Epithelial cell of proximal tubule (primary cell): ENCODE data around the gene TTC9. TPM values are rescaled to one million over a fixed set of nuclear protein-coding genes. Genes with fewer than 3 reads are reported as not detected.

Source experiments
- DNase-seq: peaks from one replicate; pipeline ENCODE4 v3.0.0-alpha.2; 2011; ENCODE audit warnings: low read depth
- H3K4me3 ChIP-seq: 2 replicates; pipeline ENCODE4 v1.5.1; 2011; ENCODE audit warnings: low read depth, mild to moderate bottlenecking, low read length
- CTCF ChIP-seq: conservative IDR thresholded peaks from 2 replicates; pipeline ENCODE4 v1.5.1; 2012; ENCODE audit warnings: low read depth, mild to moderate bottlenecking, low read length
- total RNA-seq: library from RNA; depleted of rRNA; stranded (reverse); fragments of >200 nt; gene quantifications from 2 replicates; pipeline ENCODE4 v1.2.3, GENCODE V29; 2015

The TTC9 gene
- 12.8 and 24.8 TPM in 2 replicates for total RNA-seq

DNA sequence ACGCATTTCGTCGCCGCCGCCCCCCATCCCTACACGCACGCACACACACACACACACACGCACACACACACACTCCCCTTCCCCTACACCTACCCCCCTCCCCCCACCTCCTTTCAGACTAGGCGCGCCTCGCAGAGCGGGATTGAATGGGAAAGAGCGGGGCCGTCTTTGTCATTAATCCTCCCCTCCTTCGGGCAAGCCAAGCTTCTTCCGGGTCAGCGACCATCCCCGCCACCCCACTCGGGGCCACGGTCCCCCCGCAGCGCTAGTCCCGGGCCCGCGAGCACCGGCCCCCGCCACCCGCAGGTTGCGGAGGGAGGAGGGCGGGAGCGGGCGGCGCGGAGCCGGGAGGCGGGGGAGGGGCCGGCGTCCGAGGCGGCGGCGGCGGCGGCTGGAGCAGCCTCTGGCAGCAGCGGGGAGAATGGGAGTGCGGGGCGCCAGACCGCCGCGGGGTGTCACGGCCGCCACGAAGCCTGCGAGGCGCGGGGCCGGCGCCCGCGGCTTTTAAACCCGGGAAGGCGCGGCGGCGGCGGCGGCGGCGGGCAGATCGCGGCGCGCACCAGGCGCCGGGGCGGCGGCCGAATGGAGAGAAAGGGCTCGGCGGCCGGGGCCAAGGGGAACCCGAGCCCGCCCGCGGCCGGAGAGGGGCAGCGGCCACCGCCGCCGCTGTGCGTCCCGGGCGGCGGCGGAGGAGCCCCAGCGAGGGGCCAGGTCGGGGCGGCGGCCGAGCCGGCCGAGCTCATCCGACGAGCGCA lies at the start of gene TTC9:
Gene TTC9 (plus strand): TSS at position 369 of the 755 bp plus-strand sequence. CDS start 214 bp downstream, at position 583.
- TF ChIP-seq CTCF, result no peak
- peak within 1 kb of the TSS; percentile 81 for H3K4me3 ChIP-seq
- no peak for DNase-seq

DNA sequence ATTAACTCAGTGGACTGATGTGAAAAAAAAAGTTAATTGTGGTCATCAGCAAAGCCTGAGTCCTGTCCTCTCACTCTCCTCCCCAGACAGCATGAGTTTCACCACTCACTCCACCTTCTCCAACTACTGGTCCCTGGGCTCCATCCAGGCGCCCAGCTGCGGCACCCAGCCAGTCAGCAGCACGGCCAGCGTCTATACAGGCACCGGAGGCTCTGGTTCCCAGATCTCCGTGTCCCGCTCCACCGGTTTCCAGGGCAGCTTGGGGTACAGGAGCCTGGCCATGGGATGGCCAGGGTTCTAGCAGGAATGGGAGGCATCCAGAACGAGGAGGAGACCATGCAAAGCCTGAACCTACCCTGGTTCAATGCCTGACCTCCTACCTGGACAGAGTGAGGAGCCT lies 47.3 kb upstream of the TTC9 start:
- no peak for TF ChIP-seq CTCF
- DNase-seq, result no peak
- no peak overlapping the region for H3K4me3 ChIP-seq

DNA sequence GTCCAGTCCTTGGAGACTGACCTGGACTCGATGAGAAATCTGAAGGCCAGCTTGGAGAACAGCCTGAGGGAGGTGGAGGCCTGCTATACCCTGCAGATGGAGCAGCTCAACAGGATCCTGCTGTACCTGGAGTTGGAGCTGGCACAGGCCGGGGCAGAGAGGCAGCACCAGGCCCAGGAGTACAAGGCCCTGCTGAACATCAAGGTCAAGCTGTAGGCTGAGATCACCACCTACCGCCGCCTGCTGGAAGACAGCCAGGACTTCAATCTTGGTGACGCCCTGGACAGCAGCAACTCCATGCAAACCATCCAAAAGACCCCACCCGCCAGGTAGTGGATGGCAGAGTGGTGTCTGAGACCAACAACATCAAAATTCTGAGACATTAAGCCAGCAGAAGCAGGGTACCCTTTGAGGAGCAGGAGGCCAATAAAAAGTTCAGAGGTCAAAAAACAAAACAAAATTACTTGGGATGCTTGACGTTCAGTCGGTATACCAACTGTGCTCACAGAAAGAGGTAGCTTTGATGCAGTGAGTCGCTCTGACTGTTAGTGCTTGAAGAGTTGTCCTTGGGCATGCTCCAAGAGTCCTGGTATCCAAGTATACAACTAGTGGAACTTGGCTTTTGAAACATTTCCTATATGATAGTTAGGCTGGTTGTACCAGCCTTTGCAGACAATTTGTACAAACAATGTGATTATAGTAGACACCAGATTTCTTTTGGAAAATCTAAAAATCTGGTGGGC lies 46.1 kb upstream of the TTC9 start:
- no peak for DNase-seq
- TF ChIP-seq CTCF, result no peak
- no peak overlapping the region for H3K4me3 ChIP-seq

GRCh38 chr14:70597731-70598130 lies 44.0 kb upstream of the TTC9 start:
- no peak for DNase-seq
- H3K4me3 ChIP-seq, result no peak overlapping the region
- TF ChIP-seq CTCF, result no peak

GRCh38 chr14:70599345-70599744 lies 42.4 kb upstream of the TTC9 start:
- H3K4me3 ChIP-seq, result peak overlapping the region; percentile 74
- DNase-seq, result no peak
- no peak for TF ChIP-seq CTCF

GRCh38 chr14:70600382-70601157 lies 41.1 kb upstream of the TTC9 start, which contains the start of gene MED6:
Gene MED6, minus strand, starts transcription at chr14:70600655. Its CDS starts 18 bp downstream, at chr14:70600637.
- TF ChIP-seq CTCF, result no peak
- DNase-seq, result no peak
- peak within 1 kb of the TSS; percentile 74 for H3K4me3 ChIP-seq
